Measurements from ENCODE around the gene ZNF786.
"Not testable (repeated sequence)": the region's sequence is repeated elsewhere in the genome, so short reads cannot be mapped to it uniquely, and the experiment has no call there.

Gene ZNF786

GRCh38 chr7:149036676-149037075 lies 53.8 kb downstream of the ZNF786 start:
- no peak for ATAC-seq
- no peak for TF ChIP-seq RARB (CRISPR knock-in tag; IDR thresholded peaks at IDR 0.05)
- no peak for TF ChIP-seq TOX (CRISPR knock-in tag; IDR thresholded peaks at IDR 0.05; ENCODE audit: borderline replicate concordance)
- TF ChIP-seq CSRNP3 (CRISPR knock-in tag; IDR thresholded peaks at IDR 0.05) = no peak
- no peak for TF ChIP-seq PATZ1 (CRISPR knock-in tag; IDR thresholded peaks at IDR 0.05; ENCODE audit: borderline replicate concordance)
- no peak for TF ChIP-seq CREB5 (CRISPR knock-in tag; IDR thresholded peaks at IDR 0.05; ENCODE audit: low read depth)
- no peak for TF ChIP-seq TCF4 (CRISPR knock-in tag; IDR thresholded peaks at IDR 0.05; ENCODE audit: borderline replicate concordance)
- TF ChIP-seq ESRRG (CRISPR knock-in tag; IDR thresholded peaks at IDR 0.05) = no peak
- TF ChIP-seq ZNF565 (CRISPR knock-in tag; conservative IDR thresholded peaks at IDR 0.05; ENCODE audit: low read depth) = no peak
- no peak for TF ChIP-seq ARNTL (CRISPR knock-in tag; IDR thresholded peaks at IDR 0.05; ENCODE audit: borderline replicate concordance, low read depth)
- TF ChIP-seq ISL1 (CRISPR knock-in tag; IDR thresholded peaks at IDR 0.05) = no peak
- TF ChIP-seq ZNF8 (CRISPR knock-in tag; IDR thresholded peaks at IDR 0.05) = no peak
- TF ChIP-seq TSHZ2 (CRISPR knock-in tag; IDR thresholded peaks at IDR 0.05) = no peak

GRCh38 chr7:149031353-149031910 lies 59.1 kb downstream of the ZNF786 start:
- TF ChIP-seq GLIS3 (CRISPR knock-in tag; IDR thresholded peaks at IDR 0.05) (no peak), POU6F1 (CRISPR knock-in tag; IDR thresholded peaks at IDR 0.05; ENCODE audit: borderline replicate concordance, low read depth) (no peak), PPARA (CRISPR knock-in tag; IDR thresholded peaks at IDR 0.05; ENCODE audit: borderline replicate concordance) (no peak), ARNTL (CRISPR knock-in tag; IDR thresholded peaks at IDR 0.05; ENCODE audit: borderline replicate concordance, low read depth) (no peak), TOX (CRISPR knock-in tag; IDR thresholded peaks at IDR 0.05; ENCODE audit: borderline replicate concordance) (no peak), ISL1 (CRISPR knock-in tag; IDR thresholded peaks at IDR 0.05) (no peak), ZNF8 (CRISPR knock-in tag; IDR thresholded peaks at IDR 0.05) (no peak)
- no peak for ATAC-seq

GRCh38 chr7:149030439-149030838 lies 60.1 kb downstream of the ZNF786 start:
- ATAC-seq = not testable (repeated sequence)

- no peak for TF ChIP-seq TSHZ2 (CRISPR knock-in tag; IDR thresholded peaks at IDR 0.05)
- ATAC-seq = peak; percentile 96
Observed at GRCh38 chr7:149028346-149029109, 62.0 kb downstream of the ZNF786 start, which contains the start of gene PDIA4. Gene PDIA4 (minus strand): TSS chr7:149028505. CDS start chr7:149028408, 97 bp downstream.

Measured in SK-N-SH treated with all-trans-retinoic acid at 6 μM for 48 hours (cell line).